K562 (cell line): ENCODE data around the gene POC1B. TPM values are rescaled to one million over a fixed set of nuclear protein-coding genes. Genes with fewer than 3 reads are reported as not detected.

Experiments used
- FOS ChIP-seq: IDR thresholded peaks from 3 replicates; pipeline ENCODE4 v1.6.1; 2011; ENCODE audit not compliant: insufficient read length; ENCODE audit errors: extremely low read depth
- KLF1 ChIP-seq: fragments of 450-650 bp; IDR thresholded peaks from 2 replicates; pipeline ENCODE4 v1.6.1; 2016; ENCODE audit warnings: missing genetic modification characterization, missing compliant biosample characterization
- NONO ChIP-seq, 2 experiments: fragments of 200-400 bp in 1 of 2; fragments of 450-650 bp in 1 of 2; formaldehyde crosslinking in 1 of 2; IDR thresholded peaks; 2 replicates each; pipeline ENCODE4 v1.6.1; 2017; ENCODE audit warnings: low read depth in 2 of 2, mild to moderate bottlenecking in 2 of 2, moderate library complexity in 2 of 2, low read length in 1 of 2
- NR0B1 ChIP-seq: fragments of 450-650 bp; IDR thresholded peaks from one replicate; pipeline ENCODE4 v1.6.1; 2018; ENCODE audit warnings: mild to moderate bottlenecking, moderate library complexity; ENCODE audit not compliant: partially characterized antibody
- NUFIP1 ChIP-seq: fragments of 450-650 bp; IDR thresholded peaks from 2 replicates; pipeline ENCODE4 v1.6.1; 2018; ENCODE audit not compliant: partially characterized antibody
- TAF1 ChIP-seq: IDR thresholded peaks from 2 replicates; pipeline ENCODE4 v1.6.1; 2011; ENCODE audit warnings: mild to moderate bottlenecking, low read length, moderate library complexity; ENCODE audit not compliant: insufficient read depth, control insufficient read depth, severe bottlenecking; ENCODE audit errors: extremely low read depth
- TBP ChIP-seq: optimal IDR thresholded peaks from 2 replicates; pipeline ENCODE3; 2011; ENCODE audit warnings: low read depth, low read length, improper control_type of control experiment
- TOE1 ChIP-seq, 2 experiments: fragments of 450-650 bp in 1 of 2; sonication (generic) in 1 of 2; formaldehyde crosslinking in 1 of 2; IDR thresholded peaks; 2 replicates each; pipeline versions ENCODE4 v1.7.1 to v1.8.0; 2016 to 2022; ENCODE audit warnings: borderline replicate concordance in 2 of 2, mild to moderate bottlenecking in 2 of 2, antibody characterized with exemption in 1 of 2, inconsistent platforms in 1 of 2, low read depth in 1 of 2, missing genetic modification reagents in 1 of 2, moderate library complexity in 1 of 2
- TRIM24 ChIP-seq, 2 experiments: fragments of 450-650 bp; IDR thresholded peaks; 2 replicates each; pipeline ENCODE4 v1.6.1; 2016
- XRCC4 ChIP-seq: IDR thresholded peaks from one replicate; pipeline ENCODE4 v1.6.1; 2011; ENCODE audit not compliant: insufficient read depth, insufficient read length; ENCODE audit errors: extremely low read depth
- ZBTB1 ChIP-seq: sonication (generic); formaldehyde crosslinking; IDR thresholded peaks from 2 replicates; pipeline ENCODE4 v1.8.1; 2023; ENCODE audit warnings: missing genetic modification reagents, low read depth, mild to moderate bottlenecking, borderline replicate concordance
- ZBTB12 ChIP-seq: fragments of 250-450 bp; sonication (Bioruptor Pico); IDR thresholded peaks from 2 replicates; pipeline ENCODE4 v1.4.0; 2020
- ZC3H8 ChIP-seq: fragments of 450-650 bp; IDR thresholded peaks from 2 replicates; pipeline ENCODE4 v1.6.1; 2017
- ZNF140 ChIP-seq: fragments of 250-450 bp; sonication (Bioruptor Pico); IDR thresholded peaks from 2 replicates; pipeline ENCODE4 v1.8.0; 2021; ENCODE audit warnings: moderate library complexity, mild to moderate bottlenecking, inconsistent platforms
- ZNF197 ChIP-seq: fragments of 200-800 bp; sonication (Bioruptor generic); IDR thresholded peaks from 2 replicates; pipeline ENCODE4 v1.6.1; 2016; ENCODE audit warnings: low read depth, missing genetic modification characterization, missing compliant biosample characterization
- ZNF507 ChIP-seq: conservative IDR thresholded peaks from 2 replicates; pipeline ENCODE4 v1.6.1; 2017; ENCODE audit warnings: missing genetic modification characterization, missing compliant biosample characterization
- ZNF584 ChIP-seq: fragments of 200-800 bp; sonication (Bioruptor generic); IDR thresholded peaks from 2 replicates; pipeline ENCODE4 v1.6.1; 2016; ENCODE audit warnings: low read depth, mild to moderate bottlenecking, missing genetic modification characterization, missing compliant biosample characterization
- ZNF589 ChIP-seq: fragments of 200-800 bp; sonication (Bioruptor generic); IDR thresholded peaks from 2 replicates; pipeline ENCODE4 v1.6.1; 2016; ENCODE audit warnings: low read depth, missing genetic modification characterization, missing compliant biosample characterization
- ZNF830 ChIP-seq: fragments of 250-450 bp; sonication (Bioruptor Pico); IDR thresholded peaks from 2 replicates; pipeline ENCODE4 v1.5.0; 2021; ENCODE audit warnings: mild to moderate bottlenecking
- polyA plus RNA-seq, 8 experiments: library from polyadenylated mRNA; depleted of rRNA in 4 of 8; stranded (reverse) in 5 of 8; unstranded in 3 of 8; fragments of >200 nt; fragmentation: Nextera tagmentation in 2 of 8; fragmentation: Illumina TruSeq in 1 of 8; extraction: Ambion mirVana in 2 of 8; extraction: Trizol in 1 of 8; gene quantifications; 2 replicates each; pipeline versions ENCODE4 v1.2.1 to v1.2.3, GENCODE V29; 2011 to 2014; ENCODE audit warnings: inconsistent platforms in 1 of 8, missing spikeins in 1 of 8
- total RNA-seq, 7 experiments: library from RNA; depleted of rRNA in 6 of 7; stranded (reverse); fragments of >200 nt in 6 of 7; fragmentation: Illumina TruSeq in 2 of 7; extraction: Trizol in 2 of 7; gene quantifications; 2 replicates each; pipeline versions ENCODE4 v1.2.1 to v1.2.3, GENCODE V29; 2011 to 2021; ENCODE audit warnings: low replicate concordance in 1 of 7
- TF ChIP-seq, protein P1 (sequence below), 2 experiments: fragments of 450-650 bp in 1 of 2; IDR thresholded peaks; 2 replicates each; pipeline ENCODE4 v1.6.1; 2011 to 2017; ENCODE audit warnings: low read depth in 2 of 2, antibody characterized with exemption in 1 of 2, borderline replicate concordance in 1 of 2, low read length in 1 of 2, mild to moderate bottlenecking in 1 of 2, mixed read lengths in 1 of 2; ENCODE audit not compliant: control insufficient read depth in 1 of 2

Gene POC1B
- total and polyA plus RNA-seq, 9 of the 15 experiments (the other 6 are each of a cell fraction or from before 2014, with no cell fraction given), result 4.5 to 16.1 (median 10.4) TPM

- TF ChIP-seq, protein P1, sequence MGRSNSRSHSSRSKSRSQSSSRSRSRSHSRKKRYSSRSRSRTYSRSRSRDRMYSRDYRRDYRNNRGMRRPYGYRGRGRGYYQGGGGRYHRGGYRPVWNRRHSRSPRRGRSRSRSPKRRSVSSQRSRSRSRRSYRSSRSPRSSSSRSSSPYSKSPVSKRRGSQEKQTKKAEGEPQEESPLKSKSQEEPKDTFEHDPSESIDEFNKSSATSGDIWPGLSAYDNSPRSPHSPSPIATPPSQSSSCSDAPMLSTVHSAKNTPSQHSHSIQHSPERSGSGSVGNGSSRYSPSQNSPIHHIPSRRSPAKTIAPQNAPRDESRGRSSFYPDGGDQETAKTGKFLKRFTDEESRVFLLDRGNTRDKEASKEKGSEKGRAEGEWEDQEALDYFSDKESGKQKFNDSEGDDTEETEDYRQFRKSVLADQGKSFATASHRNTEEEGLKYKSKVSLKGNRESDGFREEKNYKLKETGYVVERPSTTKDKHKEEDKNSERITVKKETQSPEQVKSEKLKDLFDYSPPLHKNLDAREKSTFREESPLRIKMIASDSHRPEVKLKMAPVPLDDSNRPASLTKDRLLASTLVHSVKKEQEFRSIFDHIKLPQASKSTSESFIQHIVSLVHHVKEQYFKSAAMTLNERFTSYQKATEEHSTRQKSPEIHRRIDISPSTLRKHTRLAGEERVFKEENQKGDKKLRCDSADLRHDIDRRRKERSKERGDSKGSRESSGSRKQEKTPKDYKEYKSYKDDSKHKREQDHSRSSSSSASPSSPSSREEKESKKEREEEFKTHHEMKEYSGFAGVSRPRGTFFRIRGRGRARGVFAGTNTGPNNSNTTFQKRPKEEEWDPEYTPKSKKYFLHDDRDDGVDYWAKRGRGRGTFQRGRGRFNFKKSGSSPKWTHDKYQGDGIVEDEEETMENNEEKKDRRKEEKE (IDR thresholded peaks at IDR 0.05; ENCODE audit: borderline replicate concordance in 1 of 2, control insufficient read depth in 1 of 2, low read depth in 2 of 2, low read length in 1 of 2), result no peak
- TF ChIP-seq XRCC4 (no peak), ZNF830 (CRISPR knock-in tag) (no peak), TOE1 (IDR thresholded peaks at IDR 0.05; ENCODE audit: borderline replicate concordance) (no peak), TOE1 (CRISPR knock-in tag; IDR thresholded peaks at IDR 0.05; ENCODE audit: borderline replicate concordance, low read depth) (no peak), NONO (IDR thresholded peaks at IDR 0.05; ENCODE audit: low read depth in 2 of 2, low read length in 1 of 2) (no peak), TAF1 (no peak), ZNF197 (CRISPR knock-in tag) (0 out of 2 replicates have a peak, but pooled peaks have one; percentile 51), NR0B1 (no peak), ZBTB12 (CRISPR knock-in tag) (no peak), TBP (no peak), FOS (no peak), TRIM24 (IDR thresholded peaks at IDR 0.05) (peak; percentile 84 to 90), NUFIP1 (no peak), KLF1 (tag) (no peak), ZNF507 (tag) (no peak), ZNF589 (CRISPR knock-in tag) (peak; percentile 63; the same call in 1 of the 2 replicates), ZNF584 (CRISPR knock-in tag) (no peak), ZNF140 (no peak), ZC3H8 (no peak), ZBTB1 (CRISPR knock-in tag) (no peak)
These were observed 14.7 kb upstream of the POC1B start (continued) for GRCh38 chr12:89540586-89540985.
